ENCODE results near the gene USP48.

USP48 gene

DNA sequence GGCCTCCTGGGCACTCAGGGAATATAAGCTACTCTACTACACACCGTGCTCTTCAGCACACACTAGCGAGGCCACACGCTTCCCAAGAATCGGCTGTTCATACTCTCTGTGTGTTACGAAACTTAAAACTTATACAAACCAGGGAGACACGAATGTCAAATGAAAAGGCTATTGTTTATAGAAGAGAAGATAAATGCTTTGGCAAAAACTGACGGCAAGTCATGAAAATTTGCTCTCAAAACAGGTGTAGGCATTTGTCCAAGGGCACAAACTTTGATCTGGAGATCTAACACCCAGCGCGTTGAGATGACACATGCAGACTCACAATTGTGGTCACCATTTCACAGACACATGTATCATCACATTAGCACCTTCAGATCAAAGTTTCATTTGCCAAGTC, 46.1 kb downstream of the USP48 start:
- no peak for DNase-seq

DNA sequence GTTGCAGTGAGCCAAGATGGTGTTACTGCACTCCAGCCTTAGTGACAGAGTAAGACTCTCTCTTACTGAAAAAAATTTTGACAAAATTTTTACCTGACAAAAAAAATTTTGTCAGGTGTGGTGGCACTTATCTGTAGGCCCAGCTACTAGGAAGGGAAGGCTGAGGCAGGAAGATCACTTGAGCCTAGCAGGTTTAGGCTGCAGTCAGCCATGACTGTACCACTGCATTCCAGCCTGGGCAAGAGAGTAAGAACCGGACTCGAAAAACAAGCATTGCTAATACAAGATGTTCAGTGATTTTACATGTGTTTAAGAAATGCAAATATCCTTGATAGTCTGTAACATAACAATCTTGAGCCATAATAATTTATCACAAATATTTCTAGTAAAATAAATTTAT, 46.9 kb downstream of the USP48 start:
- DNase-seq = no peak

DNA sequence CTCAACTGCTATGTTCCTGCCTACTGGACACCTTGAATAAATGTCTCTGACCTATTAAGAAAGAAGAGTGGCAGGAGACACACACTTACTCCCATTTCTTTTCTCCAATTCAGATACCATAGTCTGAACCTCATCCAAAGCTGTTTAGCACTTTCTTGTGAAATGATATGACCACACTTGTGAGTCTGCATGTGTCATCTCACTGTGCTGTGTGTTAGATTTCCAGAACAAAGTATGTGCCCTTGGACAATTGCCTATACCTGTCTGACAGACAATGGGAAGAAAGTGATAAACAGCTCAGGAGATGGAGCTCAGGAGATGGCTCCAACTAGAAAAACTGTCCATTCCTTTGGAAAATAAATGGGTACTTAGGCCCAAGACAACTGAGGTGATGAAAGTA, 48.4 kb downstream of the USP48 start:
- DNase-seq = no peak

DNA sequence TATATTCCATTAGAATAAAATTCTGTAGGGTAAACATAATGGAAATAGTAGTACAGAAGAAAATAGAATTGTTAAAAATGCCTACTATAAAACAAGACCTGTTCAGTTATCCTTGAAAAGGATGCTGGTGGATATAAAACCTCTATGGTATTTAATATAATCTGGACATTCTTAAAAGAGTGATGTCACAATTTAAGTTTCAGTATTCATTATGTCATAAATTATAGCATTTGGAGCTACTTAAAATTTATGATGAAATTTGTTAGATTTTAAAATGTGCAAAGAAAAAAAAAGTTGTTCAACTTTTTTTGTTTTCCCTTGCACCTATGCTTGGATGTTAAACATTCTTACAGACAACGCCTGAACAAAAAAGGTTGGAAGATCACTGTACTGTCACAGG, 50.3 kb downstream of the USP48 start:
- DNase-seq = no peak

DNA sequence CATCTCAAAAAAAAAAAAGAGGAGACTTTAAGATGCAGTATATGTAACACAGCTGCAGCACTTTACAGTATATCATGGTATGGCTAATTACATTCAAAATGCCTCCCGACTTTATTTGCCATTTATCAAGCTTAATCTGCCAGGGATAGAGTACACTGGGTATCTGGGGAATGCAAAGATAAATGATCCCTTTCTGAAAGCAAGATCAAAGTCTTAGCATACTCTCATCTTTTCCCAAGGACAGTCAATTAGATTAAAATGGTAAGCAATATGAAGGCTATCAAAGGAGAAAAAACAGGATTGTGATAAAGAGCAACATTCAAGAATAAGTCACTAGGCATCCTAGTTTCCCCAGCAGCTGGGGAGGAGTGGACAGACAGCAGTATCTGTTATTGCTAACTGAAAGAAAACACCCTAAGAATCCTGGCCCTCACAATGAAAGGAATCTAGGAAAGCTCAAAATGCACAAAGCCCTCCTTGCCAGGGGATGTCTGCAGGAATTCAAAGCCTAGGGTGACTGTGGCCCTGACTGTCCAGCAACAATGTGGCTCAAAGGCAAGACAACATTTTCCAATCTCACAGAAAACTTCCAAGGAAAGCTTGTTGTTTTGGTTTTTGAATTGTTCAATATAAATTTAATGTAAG, 57.1 kb downstream of the USP48 start:
- DNase-seq = no peak

DNA sequence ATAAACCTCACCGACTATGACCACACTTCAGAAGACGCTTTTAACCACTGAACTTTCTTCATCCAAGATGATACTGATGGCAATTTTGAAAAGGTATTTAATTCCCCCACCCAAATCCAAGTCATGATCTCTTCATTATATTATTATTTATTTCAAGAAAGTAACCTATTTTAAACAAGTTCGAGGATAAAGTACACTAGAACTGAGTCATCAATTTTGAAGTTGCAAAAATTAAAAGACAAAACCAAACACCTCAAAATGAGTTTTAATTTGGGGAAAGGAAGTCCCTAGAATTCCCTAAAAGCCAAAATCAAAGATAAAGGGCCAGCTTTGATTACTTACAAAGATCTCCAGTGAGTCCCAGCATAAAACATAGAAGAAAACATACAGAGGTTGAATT, 58.4 kb downstream of the USP48 start:
- no peak for DNase-seq

DNA sequence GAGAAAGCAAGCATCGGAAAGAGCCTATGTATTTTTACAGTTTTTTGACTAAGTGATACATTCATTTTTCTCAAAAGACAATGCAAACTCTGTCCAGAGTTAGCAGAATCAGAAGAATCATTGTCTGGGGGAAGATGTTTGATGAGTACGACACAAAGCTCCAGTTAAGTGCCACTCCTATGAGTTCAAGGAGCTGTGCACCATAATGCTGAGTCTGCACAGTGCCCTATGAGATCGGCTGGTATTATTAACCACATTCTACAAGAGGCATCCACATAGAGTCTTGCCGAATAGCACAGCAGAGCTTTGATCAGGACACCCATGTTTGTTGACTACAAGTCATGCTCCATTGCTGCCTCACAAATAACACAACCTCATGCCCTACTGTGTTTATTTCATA, 58.9 kb downstream of the USP48 start:
- DNase-seq = no peak

DNA sequence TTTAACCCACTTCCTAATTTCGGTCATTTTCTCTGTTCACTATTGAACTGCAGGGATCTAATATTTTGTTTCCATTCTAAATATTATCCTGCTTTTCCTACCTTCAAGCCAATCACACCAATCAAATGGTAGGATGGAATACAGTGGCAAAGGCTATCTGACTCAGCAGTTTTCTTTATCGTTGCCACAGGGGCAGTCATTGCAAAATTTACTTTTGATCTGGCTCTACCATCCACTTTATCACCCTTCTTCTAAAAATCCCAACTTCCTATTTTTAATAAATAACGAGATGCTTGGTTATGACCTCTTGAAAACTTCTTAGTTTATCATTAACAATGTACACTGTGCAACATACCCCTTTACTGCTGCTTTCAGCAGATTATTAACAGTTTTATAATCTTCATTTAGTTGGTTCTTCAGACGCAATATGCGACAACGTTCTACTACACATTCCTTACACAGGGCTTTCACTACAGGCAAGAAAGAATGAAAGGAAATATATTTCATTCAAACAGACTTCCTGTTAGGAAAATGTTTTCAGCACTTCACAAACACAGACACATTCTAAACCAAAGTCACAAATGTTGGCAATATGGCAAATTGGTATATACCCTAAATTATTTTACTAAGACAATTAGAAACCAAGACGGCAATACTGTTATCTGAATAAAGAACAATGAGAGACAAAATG, 61.5 kb downstream of the USP48 start:
- no peak for DNase-seq

DNA sequence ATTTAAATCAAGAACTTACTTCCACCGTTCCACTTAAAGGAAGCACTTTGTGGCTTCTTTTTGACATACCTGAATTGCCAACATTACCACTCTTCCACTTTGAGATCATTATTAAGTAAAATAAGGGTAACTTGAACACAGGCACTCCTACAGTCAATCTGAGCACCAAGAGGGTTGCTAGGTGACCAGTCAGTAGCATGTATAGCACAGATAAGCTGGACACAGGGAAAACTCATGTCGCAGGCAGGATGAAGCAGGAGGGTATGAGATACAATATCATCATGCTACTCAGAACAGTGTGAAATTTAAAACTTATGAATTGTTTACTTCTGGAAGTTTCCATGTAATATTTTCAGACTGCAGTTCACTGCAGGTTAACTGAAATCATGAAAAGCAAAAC, 66.8 kb downstream of the USP48 start:
- no peak for DNase-seq

DNA sequence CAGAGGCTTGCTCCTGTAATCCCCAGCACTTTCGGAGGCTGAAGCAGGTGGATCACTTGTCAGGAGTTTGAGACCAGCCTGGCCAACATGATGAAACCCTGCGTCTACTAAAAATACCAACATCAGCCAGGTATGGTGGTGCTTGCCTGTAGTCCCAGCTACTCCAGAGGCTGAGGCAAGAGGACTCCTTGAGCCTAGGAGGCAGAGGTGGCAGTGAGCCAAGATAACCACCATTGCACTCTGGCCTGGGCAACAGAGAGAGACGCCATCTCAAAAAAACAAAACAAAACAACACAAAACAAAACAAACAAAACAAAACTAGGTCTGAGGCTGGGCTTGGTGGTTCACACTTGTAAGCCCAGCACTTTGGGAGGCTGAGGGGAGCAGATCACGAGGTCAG, 75.1 kb downstream of the USP48 start:
- no peak for DNase-seq

DNA sequence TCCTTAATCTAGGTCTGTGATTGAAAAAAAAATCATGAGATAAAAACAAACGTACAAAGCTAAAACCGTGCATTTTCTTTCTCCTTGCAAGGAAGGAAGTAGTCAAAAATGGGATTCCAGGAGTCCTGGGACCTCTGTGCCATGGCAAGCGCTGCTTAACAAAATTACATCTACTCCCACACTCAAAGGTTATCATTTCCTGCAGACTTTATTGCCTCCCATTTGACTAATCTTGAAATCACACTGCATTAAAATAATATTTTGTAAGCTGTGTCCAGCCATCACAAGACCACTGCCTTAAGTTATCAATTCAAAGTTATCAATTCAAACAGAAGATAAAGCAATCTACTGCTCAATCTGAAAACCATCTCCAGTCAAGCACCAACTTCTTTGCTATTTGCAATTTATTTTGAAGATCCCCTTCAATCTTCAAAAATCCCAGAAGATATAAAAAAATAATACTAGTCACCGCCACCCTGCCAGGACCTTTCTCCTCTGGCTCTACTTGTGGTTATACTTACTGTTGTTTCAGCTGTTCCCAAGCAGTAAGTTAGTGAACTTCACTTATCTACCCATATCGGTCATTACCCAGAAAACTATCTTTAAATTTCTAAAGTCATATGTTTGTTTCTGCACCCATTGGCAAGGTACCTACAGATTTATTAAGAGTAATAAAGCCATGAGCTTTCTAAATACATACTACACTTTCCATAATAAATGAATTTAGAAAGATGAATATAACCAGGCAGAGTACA, 75.7 kb downstream of the USP48 start:
- no peak for DNase-seq

DNA sequence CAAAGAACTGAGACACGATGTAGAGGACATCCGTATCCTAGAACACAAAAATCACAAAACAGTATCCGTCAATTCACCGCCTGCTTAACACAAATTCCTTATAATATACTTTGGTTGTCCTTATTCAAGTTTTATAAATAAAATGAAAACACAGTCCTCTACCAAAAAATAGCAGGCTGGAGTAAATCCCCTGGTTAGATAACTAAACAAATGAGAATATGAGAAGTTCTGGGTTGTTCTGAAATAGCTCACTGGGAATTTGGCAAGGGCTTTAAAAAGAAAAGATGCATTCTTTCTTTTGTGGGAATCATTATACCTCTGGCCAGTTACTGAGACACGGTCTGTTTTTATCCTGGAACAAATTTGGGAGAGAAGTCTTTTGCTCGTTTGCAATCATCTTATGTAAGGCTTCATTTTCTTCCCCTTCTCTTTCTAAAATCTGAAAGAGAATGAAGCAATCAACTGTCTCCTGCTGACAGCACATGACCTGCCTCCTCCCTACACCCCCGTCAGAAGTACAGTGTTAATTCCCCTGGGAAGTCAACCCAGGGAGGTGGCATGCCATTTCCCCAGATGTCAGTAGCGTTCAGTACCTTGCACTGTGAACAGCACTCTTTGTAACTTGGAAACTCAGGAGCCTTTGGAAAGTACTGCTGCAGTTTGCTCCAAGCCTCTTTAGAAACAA, 76.7 kb downstream of the USP48 start:
- DNase-seq = no peak

DNA sequence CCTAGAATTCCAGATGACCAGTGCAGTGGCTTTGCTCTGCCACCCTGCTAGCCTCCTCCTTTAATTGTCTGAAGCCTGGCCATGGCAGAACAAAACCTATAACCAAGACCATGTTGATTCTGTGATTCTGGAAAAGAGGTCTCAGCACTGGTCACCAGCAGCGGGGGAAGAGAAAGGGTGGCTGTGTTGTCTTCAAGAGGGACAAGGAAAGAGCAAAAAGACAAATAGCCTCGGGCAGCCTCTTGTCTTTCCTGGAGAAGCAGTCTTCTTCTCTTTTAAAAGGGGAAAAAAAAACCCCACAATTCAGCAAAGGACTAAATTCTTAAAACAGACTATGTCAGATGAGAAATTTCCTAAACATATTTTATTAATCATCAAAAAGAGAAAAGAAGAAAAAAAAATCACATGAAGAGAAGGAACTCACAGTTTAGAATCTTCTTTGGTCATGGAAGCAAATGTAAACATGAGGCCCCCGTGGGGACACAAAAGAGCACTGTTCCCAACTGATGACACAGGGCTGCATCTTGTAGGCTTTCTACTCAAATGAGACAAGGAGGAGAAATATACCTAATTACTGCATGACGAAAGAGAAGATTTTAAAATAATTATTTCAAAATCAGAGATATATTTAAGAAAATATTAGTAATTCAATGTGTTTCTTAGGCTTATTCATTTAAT, 77.5 kb downstream of the USP48 start:
- no peak for DNase-seq

DNA sequence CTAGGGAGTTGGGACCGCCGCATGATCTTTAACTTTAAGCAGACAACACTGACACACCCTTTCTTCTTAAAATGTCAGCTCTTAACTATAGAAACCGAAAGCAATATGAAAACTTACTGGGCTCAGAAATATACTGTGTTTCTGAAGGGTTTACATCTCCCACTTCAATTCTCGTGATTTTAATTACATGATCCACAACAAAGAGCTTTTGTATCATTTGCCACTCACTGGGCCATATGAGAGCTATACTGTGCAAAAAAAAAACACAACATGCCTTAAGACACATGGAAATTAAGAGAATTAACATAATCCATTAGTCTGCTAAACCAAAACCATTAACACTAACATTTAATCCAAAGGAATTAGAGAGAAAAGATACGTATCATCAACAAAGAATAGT, 78.8 kb downstream of the USP48 start:
- no peak for DNase-seq

DNA sequence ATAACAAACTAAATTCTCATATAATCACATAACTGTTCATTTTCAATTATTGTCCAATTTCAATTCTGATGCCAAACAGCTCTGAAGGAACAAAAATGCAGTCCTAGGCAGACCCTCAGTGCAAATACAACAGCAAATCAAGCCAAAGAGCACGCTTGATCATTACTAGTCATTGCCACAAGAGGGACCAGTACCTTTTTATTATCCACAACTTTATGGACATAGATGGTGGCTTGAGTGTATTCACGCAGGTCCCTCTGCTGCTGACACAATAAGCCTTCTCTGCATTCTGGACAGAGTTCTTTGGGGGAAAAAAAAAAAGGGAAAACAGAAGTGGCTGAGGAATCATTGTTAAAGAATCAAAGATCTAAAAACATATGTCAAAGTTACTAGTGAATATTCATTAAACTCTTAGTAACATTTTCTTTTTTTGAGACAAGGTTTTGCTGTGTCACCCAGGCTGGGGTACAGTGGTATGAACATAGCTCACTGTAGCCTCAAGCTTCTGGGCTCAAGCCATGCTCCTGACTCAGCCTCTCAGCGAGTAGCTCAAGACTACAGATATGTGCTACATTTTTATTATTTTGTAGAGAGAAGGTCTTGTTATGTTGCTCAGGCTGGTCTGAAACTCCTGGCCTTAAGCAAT, 79.5 kb downstream of the USP48 start:
- DNase-seq = no peak

DNA sequence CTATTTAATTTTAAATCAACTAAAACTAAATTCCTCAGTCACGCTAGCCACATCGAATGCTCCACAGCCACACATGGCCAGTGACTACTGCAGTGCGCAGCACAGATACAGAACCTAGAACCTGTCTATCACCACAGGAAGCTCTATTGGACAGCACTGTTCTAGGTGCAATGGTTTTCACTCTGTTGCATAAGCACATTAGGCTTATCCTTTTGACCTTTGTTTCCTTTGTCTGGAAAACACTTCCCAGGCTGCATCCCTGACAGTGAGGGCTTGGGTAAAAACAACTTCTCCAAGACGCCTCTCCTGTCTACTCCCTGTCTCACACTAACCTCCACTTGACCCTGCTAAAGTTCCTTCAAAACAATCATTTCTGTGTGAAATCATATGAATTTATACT, 80.2 kb downstream of the USP48 start:
- DNase-seq = no peak

DNA sequence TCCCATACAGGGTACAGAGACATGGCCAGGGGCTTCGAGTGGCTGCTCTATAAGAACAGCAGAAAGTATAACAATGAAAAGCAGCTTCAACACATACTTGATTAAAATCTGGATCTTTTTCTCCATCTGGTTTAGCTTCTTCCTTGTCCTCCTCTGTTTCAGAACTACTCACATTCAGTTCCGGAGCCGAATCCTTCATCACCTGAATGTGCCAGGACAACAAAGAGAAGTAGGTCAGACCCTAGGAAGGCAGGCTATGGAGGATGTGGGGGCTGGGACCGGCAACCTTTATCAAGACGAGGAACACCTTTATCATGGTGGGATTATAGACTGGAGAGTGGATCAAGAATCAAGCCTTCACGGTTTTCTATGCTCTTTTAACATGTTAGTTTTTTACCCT, 81.5 kb downstream of the USP48 start:
- no peak for DNase-seq

DNA sequence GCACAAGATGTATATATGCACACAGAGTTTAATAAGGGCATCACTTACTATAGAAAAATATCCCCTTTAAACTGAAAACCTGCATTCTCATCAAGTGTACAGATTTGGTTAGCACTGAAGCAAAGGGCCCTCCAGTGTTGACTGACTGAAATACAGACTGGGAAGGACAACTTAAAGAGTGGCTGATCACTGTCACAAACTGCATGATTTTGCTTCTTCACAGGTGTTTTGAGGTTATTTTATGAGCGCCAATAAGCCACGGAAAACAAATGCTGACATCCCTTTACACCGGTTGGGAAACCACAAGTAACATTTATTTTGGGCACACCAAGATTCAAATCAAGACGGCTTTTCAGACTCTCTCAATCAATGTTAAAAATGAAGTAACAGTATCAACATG, 82.9 kb downstream of the USP48 start:
- no peak for DNase-seq

DNA sequence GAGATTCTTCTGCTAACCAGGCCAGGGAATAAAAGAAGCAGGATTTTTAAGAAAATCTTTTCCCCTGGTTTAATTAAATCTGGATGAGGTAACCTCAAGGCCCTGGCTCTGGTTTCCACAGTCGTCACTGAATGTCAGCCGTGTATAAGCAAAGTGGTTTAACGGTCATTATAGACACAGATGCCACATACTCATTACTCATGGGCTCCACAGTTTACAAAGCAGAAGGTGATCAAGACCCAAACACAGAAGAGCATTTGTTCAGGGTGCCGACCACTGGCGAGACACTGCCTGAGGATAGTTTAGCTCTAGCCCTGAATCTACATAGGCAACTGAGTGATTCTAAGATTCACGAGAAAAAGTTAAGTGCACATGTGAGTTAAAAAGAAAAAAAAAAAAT, 86.0 kb downstream of the USP48 start:
- DNase-seq = no peak

DNA sequence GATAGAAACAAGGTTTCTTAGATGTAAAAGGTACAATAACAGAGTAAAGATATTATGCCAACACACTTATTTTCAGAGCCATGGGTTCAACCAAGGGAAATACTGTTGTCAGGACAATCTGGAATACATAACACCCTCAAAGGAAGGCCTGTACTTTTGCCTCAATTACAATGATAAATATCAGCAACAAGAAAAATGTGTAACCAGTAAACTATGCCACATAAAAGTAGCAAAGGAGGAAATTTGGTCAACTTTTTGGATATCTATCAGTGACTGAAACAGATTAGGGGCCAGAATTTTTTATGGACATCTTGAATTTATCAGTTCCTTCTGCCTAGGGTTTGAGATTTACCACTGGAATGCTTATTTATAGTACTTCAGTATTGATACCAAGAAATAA, 89.2 kb downstream of the USP48 start:
- no peak for DNase-seq

DNA sequence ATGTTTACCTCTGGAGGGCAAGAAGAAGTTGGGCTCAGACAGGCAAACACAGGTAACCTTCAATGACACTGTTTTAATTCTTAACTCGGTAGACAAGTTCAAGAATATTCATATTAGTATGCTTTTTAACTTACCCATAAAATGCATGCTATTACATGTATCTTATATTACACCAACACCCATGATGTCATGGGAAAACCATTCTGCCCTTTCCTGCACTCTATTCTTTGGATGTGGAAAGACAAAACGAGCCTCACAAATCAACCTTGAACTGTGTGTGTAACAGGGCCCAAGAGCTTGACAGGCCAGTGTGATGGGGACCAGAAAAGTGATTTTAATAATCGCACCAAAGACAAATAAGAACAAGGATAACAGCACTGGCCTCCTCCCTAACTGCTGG, 91.2 kb downstream of the USP48 start:
- DNase-seq = no peak

DNA sequence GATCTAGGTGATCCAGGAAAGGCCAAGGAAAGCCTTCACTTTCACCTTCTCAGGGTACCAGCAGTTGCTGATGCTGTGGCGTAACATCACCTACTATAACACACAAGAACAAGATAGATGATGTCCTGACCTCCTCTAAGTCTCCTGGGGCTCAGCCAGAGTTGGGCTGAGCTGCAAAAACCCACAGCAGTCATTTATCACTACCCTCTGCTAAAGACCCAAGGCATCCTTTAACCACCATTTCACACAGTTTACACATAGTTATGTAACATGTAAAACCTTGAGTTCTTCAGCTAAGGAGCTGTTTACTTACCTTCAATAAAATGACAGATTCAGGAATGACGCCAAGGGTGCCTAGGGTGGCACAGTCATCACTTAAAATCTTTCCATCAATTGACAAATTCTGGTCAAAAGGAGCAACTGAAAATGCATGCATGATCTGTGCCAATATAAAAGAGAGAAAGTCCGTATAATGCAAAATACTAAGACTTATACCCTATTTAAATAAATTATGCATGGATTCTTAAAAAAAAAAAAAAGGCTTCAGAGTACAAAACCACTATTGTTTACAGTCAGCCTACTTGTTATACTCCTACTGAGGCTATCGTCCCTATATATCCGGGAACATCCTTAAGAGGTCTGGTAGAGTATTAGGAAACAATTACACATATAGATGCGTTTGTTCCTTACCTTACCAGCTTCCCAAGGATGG, 93.1 kb downstream of the USP48 start:
- no peak for DNase-seq

All from stimulated activated CD4-positive, alpha-beta T cell treated with anti-CD3 and anti-CD28 coated beads, Interleukin-4, amount 100 ng/mL, for 4 hours (primary cell).